HCT116 (cell line): ENCODE measurements around the gene SLC44A4.

Source experiments
- CTCF ChIP-seq, 3 experiments: fragments of 200-600 bp in 1 of 3; sonication (generic) in 1 of 3; IDR thresholded peaks in 2 of 3; conservative IDR thresholded peaks in 1 of 3; 2 replicates each; pipeline ENCODE4 v1.5.1; 2012 to 2017; ENCODE audit warnings: low read depth in 2 of 3, low read length in 2 of 3, antibody characterized with exemption in 1 of 3, borderline replicate concordance in 1 of 3, control low read depth in 1 of 3, mild to moderate bottlenecking in 1 of 3, mixed read lengths in 1 of 3, mixed run types in 1 of 3, moderate library complexity in 1 of 3; ENCODE audit not compliant: insufficient read depth in 1 of 3
- MAX ChIP-seq: IDR thresholded peaks from 2 replicates; pipeline ENCODE4 v1.6.1; 2012

- TF ChIP-seq CTCF (IDR thresholded peaks at IDR 0.05 in 2 of 3, conservative IDR thresholded peaks at IDR 0.05 in 1 of 3; ENCODE audit: borderline replicate concordance in 1 of 3, insufficient read depth in 1 of 3, low read depth in 2 of 3, low read length in 2 of 3): no peak
- no peak for TF ChIP-seq MAX
These were observed 27.9 kb downstream of the SLC44A4 start for GRCh38 chr6:31850765-31851484.
